Calu3 (cell line): ENCODE measurements around the gene DDX54. TPM values are rescaled to one million over a fixed set of nuclear protein-coding genes. Genes with fewer than 3 reads are reported as not detected.
"Not testable (repeated sequence)": the region's sequence is repeated elsewhere in the genome, so short reads cannot be mapped to it uniquely, and the experiment has no call there.

Experiments
- BruUV-seq: library from RNA; stranded (reverse); fragments of 400-500 nt; replicated peaks from 2 replicates; lab custom pipeline; 2021; lab: Mats Ljungman, UMichigan
- CTCF ChIA-PET: fragments of 300-600 bp; sonication (Branson Sonifier 250); formaldehyde crosslinking; loops from one replicate; lab custom pipeline; 2022; ENCODE audit warnings: antibody characterized with exemption; lab: Charles Lee
- DNase-seq: peaks from one replicate; pipeline ENCODE4 v3.0.0; 2022
- H3K27ac Mint-ChIP-seq: one replicate; pipeline ENCODE4 v1.8.0; 2022; ENCODE audit warnings: mixed read lengths; ENCODE audit not compliant: unreplicated experiment
- H3K27me3 Mint-ChIP-seq: one replicate; pipeline ENCODE4 v1.8.0; 2022; ENCODE audit warnings: mixed read lengths; ENCODE audit not compliant: unreplicated experiment
- H3K36me3 Mint-ChIP-seq: one replicate; pipeline ENCODE4 v1.8.0; 2022; ENCODE audit warnings: mild to moderate bottlenecking, moderate library complexity, mixed read lengths; ENCODE audit not compliant: insufficient read depth, unreplicated experiment
- H3K4me1 Mint-ChIP-seq: one replicate; pipeline ENCODE4 v1.8.0; 2022; ENCODE audit warnings: mild to moderate bottlenecking, low read depth, mixed read lengths; ENCODE audit not compliant: unreplicated experiment
- H3K4me3 Mint-ChIP-seq: one replicate; pipeline ENCODE4 v1.8.0; 2022; ENCODE audit warnings: mild to moderate bottlenecking, low read depth, moderate library complexity, mixed read lengths; ENCODE audit not compliant: unreplicated experiment
- H3K9me3 Mint-ChIP-seq: one replicate; pipeline ENCODE4 v1.8.0; 2022; ENCODE audit warnings: low read depth, mixed read lengths; ENCODE audit not compliant: unreplicated experiment
- CTCF ChIP-seq: fragments of 200-600 bp; IDR thresholded peaks from one replicate; pipeline ENCODE4 v1.8.0; 2022; ENCODE audit warnings: antibody characterized with exemption; ENCODE audit not compliant: unreplicated experiment
- intact Hi-C: fragments of 100-400 bp; cut with micrococcal nuclease; formaldehyde crosslinking; loops from one replicate; pipeline ENCODE4 v1.10.0; 2022; ENCODE audit not compliant: unreplicated experiment
- total RNA-seq: library from RNA; stranded (reverse); gene quantifications from 2 replicates; pipeline ENCODE4 v1.2.3, GENCODE V29; 2022

DDX54 gene
- total RNA-seq, 1 experiment from 2014 or later = 104 TPM

- Mint-ChIP-seq H3K4me3 (no peak overlapping the region), H3K4me1 (peaks cover 49% of the 10 kb centered on the region), H3K9me3 (no peaks in the 10 kb centered on the region), H3K36me3 (peaks cover 39% of the 10 kb centered on the region), H3K27ac (no peak overlapping the region), H3K27me3 (no peaks in the 10 kb centered on the region)
- DNase-seq = no peak
- CTCF ChIA-PET = no interaction called here
- intact Hi-C loops = no loop called here
- BruUV-seq = no TSS peak
- TF ChIP-seq CTCF = no peak
These were observed 57.5 kb downstream of the DDX54 start for GRCh38 chr12:113127791-113128199.

- H3K9me3 Mint-ChIP-seq = no peaks in the 10 kb centered on the region
- intact Hi-C loops = no loop called here
- H3K4me3 Mint-ChIP-seq = no peak overlapping the region
- CTCF ChIA-PET = interaction anchor here (1.0 to 1.2 kb wide), 2 partner anchors 10 to 54 kb away, joined by 3 to 4 read pairs; no protein-coding TSS in a partner anchor
- H3K36me3 Mint-ChIP-seq = peaks cover 62% of the 10 kb centered on the region
- peak overlapping the region; percentile 23 for H3K27ac Mint-ChIP-seq
- TF ChIP-seq CTCF = no peak
- H3K4me1 Mint-ChIP-seq = no peaks in the 10 kb centered on the region
- no peak for DNase-seq
- no TSS peak for BruUV-seq
- no peaks in the 10 kb centered on the region for H3K27me3 Mint-ChIP-seq
These were observed 64.5 kb downstream of the DDX54 start for GRCh38 chr12:113120670-113121370.

- BruUV-seq = no TSS peak
- no peak for DNase-seq
- TF ChIP-seq CTCF = no peak
- Mint-ChIP-seq H3K9me3 (no peaks in the 10 kb centered on the region), H3K4me3 (no peak overlapping the region), H3K36me3 (peaks cover 58% of the 10 kb centered on the region), H3K27ac (peak overlapping the region; percentile 23), H3K27me3 (no peaks in the 10 kb centered on the region), H3K4me1 (no peaks in the 10 kb centered on the region)
- CTCF ChIA-PET = interaction anchor here (1.0 to 1.2 kb wide), 2 partner anchors 11 to 54 kb away, joined by 3 to 4 read pairs; no protein-coding TSS in a partner anchor
- intact Hi-C loops = no loop called here
These were observed 65.2 kb downstream of the DDX54 start for GRCh38 chr12:113119980-113120669.

- CTCF ChIA-PET = no interaction called here
These were observed 67.1 kb downstream of the DDX54 start for GRCh38 chr12:113118142-113118541.

GRCh38 chr12:113117684-113118083 lies 67.6 kb downstream of the DDX54 start:
- intact Hi-C loops, H3K9me3 Mint-ChIP-seq, H3K27me3 Mint-ChIP-seq, BruUV-seq, H3K27ac Mint-ChIP-seq, H3K4me3 Mint-ChIP-seq, H3K4me1 Mint-ChIP-seq, DNase-seq: not testable (repeated sequence)
- H3K36me3 Mint-ChIP-seq = peaks cover 69% of the 10 kb centered on the region
- CTCF ChIA-PET = interaction anchor here (0.9 kb wide), 1 partner anchor 56 kb away, joined by 3 read pairs; no protein-coding TSS in a partner anchor

More at GRCh38 chr12:113118142-113118541, 67.1 kb downstream of the DDX54 start:
- TF ChIP-seq CTCF = no peak
- H3K27ac Mint-ChIP-seq = no peak overlapping the region
- no peaks in the 10 kb centered on the region for H3K27me3 Mint-ChIP-seq
- no peak for DNase-seq
- H3K9me3 Mint-ChIP-seq = no peaks in the 10 kb centered on the region
- no peak overlapping the region for H3K4me3 Mint-ChIP-seq
- peaks cover 69% of the 10 kb centered on the region for H3K36me3 Mint-ChIP-seq
- BruUV-seq = no TSS peak
- intact Hi-C loops = no loop called here
- no peaks in the 10 kb centered on the region for H3K4me1 Mint-ChIP-seq
